Measurements from ENCODE around the gene DCAF10. TPM values are rescaled to one million over a fixed set of nuclear protein-coding genes. Genes with fewer than 3 reads are reported as not detected.

DCAF10 gene
- total RNA-seq, 1 experiment from 2014 or later, result 13.5 TPM

- TF ChIP-seq CTCF (IDR thresholded peaks at IDR 0.05; ENCODE audit: insufficient read depth in 1 of 2, low read depth in 1 of 2, low read length in 1 of 2, severe bottlenecking in 1 of 2, unreplicated experiment in 1 of 2), result no peak
- H3K4me1 Mint-ChIP-seq (ENCODE audit: low read depth, unreplicated experiment), result peaks cover 7% of the 10 kb centered on the region
- H3K4me3 Mint-ChIP-seq (ENCODE audit: unreplicated experiment), result no peak overlapping the region
- H3K27me3 Mint-ChIP-seq (ENCODE audit: insufficient read depth, unreplicated experiment), result no peaks in the 10 kb centered on the region
- DNase-seq, result no peak
- H3K27me3 ChIP-seq (replicated peaks; ENCODE audit: control insufficient read depth, insufficient read depth, low read length), result no peaks in the 10 kb centered on the region
- peaks cover 35% of the 10 kb centered on the region for H3K36me3 Mint-ChIP-seq (ENCODE audit: insufficient read depth, unreplicated experiment)
- no peaks in the 10 kb centered on the region for H3K36me3 ChIP-seq (ENCODE audit: control insufficient read depth, insufficient read depth, low read length)
- CTCF ChIA-PET, result interaction anchor here (0.6 to 2.2 kb wide), 26 partner anchors 11 to 447 kb away, joined by 3 to 25 read pairs (median 4); partner anchors contain the start of gene SHB
- intact Hi-C loops (cut with micrococcal nuclease; ENCODE audit: unreplicated experiment), result no loop called here
- H3K9me3 ChIP-seq, result no peaks in the 10 kb centered on the region
- no peak overlapping the region for H3K4me3 ChIP-seq (ENCODE audit: low read depth, low read length)
- H3K9me3 Mint-ChIP-seq (ENCODE audit: unreplicated experiment), result no peaks in the 10 kb centered on the region
- no TSS peak for BruUV-seq (replicated peaks)
- H3K4me1 ChIP-seq, result peaks cover 5% of the 10 kb centered on the region
- H3K27ac Mint-ChIP-seq (ENCODE audit: unreplicated experiment), result peak overlapping the region; percentile 57
- POLR2A ChIA-PET, result no interaction called here
Measured at GRCh38 chr9:37914154-37914551, 113.6 kb downstream of the DCAF10 start.

GRCh38 chr9:37914701-37915358 lies 114.2 kb downstream of the DCAF10 start:
- no peak for TF ChIP-seq CTCF (IDR thresholded peaks at IDR 0.05; ENCODE audit: insufficient read depth in 1 of 2, low read depth in 1 of 2, low read length in 1 of 2, severe bottlenecking in 1 of 2, unreplicated experiment in 1 of 2)
- H3K9me3 ChIP-seq, result no peaks in the 10 kb centered on the region
- H3K9me3 Mint-ChIP-seq (ENCODE audit: unreplicated experiment), result no peaks in the 10 kb centered on the region
- H3K36me3 ChIP-seq (ENCODE audit: control insufficient read depth, insufficient read depth, low read length), result no peaks in the 10 kb centered on the region
- no peaks in the 10 kb centered on the region for H3K27me3 ChIP-seq (replicated peaks; ENCODE audit: control insufficient read depth, insufficient read depth, low read length)
- no peaks in the 10 kb centered on the region for H3K27me3 Mint-ChIP-seq (ENCODE audit: insufficient read depth, unreplicated experiment)
- H3K36me3 Mint-ChIP-seq (ENCODE audit: insufficient read depth, unreplicated experiment), result peaks cover 35% of the 10 kb centered on the region
- intact Hi-C loops (cut with micrococcal nuclease; ENCODE audit: unreplicated experiment), result no loop called here
- no peak for DNase-seq
- ChIA-PET CTCF (interaction anchor here (0.6 to 2.2 kb wide), 5 partner anchors 26 to 387 kb away, joined by 3 to 16 read pairs (median 4); no protein-coding TSS in a partner anchor), POLR2A (no interaction called here)
- no peak overlapping the region for H3K4me3 Mint-ChIP-seq (ENCODE audit: unreplicated experiment)
- no peak overlapping the region for H3K4me3 ChIP-seq (ENCODE audit: low read depth, low read length)
- BruUV-seq (replicated peaks), result no TSS peak
- no peak overlapping the region for H3K27ac Mint-ChIP-seq (ENCODE audit: unreplicated experiment)
- peaks cover 7% of the 10 kb centered on the region for H3K4me1 Mint-ChIP-seq (ENCODE audit: low read depth, unreplicated experiment)
- H3K4me1 ChIP-seq, result 0 out of 2 replicates have a peak, but pooled peaks cover 3% of the 10 kb centered on the region

- ChIA-PET CTCF (no interaction called here), POLR2A (no interaction called here)
- H3K4me1 Mint-ChIP-seq (ENCODE audit: low read depth, unreplicated experiment), result peaks cover 7% of the 10 kb centered on the region
- peaks cover 35% of the 10 kb centered on the region for H3K36me3 Mint-ChIP-seq (ENCODE audit: insufficient read depth, unreplicated experiment)
- DNase-seq, result no peak
- Histone ChIP-seq H3K4me1 (0 out of 2 replicates have a peak, but pooled peaks cover 3% of the 10 kb centered on the region), H3K36me3 (ENCODE audit: control insufficient read depth, insufficient read depth, low read length) (no peaks in the 10 kb centered on the region), H3K27me3 (replicated peaks; ENCODE audit: control insufficient read depth, insufficient read depth, low read length) (no peaks in the 10 kb centered on the region), H3K4me3 (ENCODE audit: low read depth, low read length) (no peak overlapping the region), H3K9me3 (no peaks in the 10 kb centered on the region)
- no peaks in the 10 kb centered on the region for H3K27me3 Mint-ChIP-seq (ENCODE audit: insufficient read depth, unreplicated experiment)
- H3K27ac Mint-ChIP-seq (ENCODE audit: unreplicated experiment), result no peak overlapping the region
- no peak for TF ChIP-seq CTCF (IDR thresholded peaks at IDR 0.05; ENCODE audit: insufficient read depth in 1 of 2, low read depth in 1 of 2, low read length in 1 of 2, severe bottlenecking in 1 of 2, unreplicated experiment in 1 of 2)
- no TSS peak for BruUV-seq (replicated peaks)
- intact Hi-C loops (cut with micrococcal nuclease; ENCODE audit: unreplicated experiment), result no loop called here
- H3K9me3 Mint-ChIP-seq (ENCODE audit: unreplicated experiment), result no peaks in the 10 kb centered on the region
- H3K4me3 Mint-ChIP-seq (ENCODE audit: unreplicated experiment), result no peak overlapping the region
Measured at GRCh38 chr9:37915911-37916470, 115.4 kb downstream of the DCAF10 start.
